Upper lobe of left lung (tissue), 4 donors: ENCODE data around the gene STK11IP.

ENCODE experiments used
- EP300 ChIP-seq, 4 donors: sonication (generic); formaldehyde crosslinking; IDR thresholded peaks; one replicate each; pipeline ENCODE4 v1.5.1; 2017; ENCODE audit warnings: antibody characterized with exemption in 4 of 4, control low read depth in 2 of 4
- POLR2A ChIP-seq, 4 donors: fragments of 450-650 bp; IDR thresholded peaks; one replicate each; pipeline ENCODE4 v1.5.1; 2016 to 2017; ENCODE audit warnings: antibody characterized with exemption in 4 of 4, mild to moderate bottlenecking in 2 of 4
- POLR2AphosphoS5 ChIP-seq, 2 donors: sonication (generic); formaldehyde crosslinking; IDR thresholded peaks; one replicate each; pipeline ENCODE4 v1.5.1; 2017; ENCODE audit warnings: antibody characterized with exemption in 2 of 2
- TF ChIP-seq, protein P1 (sequence below), 6 experiments: fragments of 450-650 bp in 4 of 6; fragments of 200-600 bp in 2 of 6; sonication (generic) in 2 of 6; IDR thresholded peaks; one replicate each; pipeline ENCODE4 v1.5.1; 2016 to 2019; ENCODE audit warnings: antibody characterized with exemption in 6 of 6

- TF ChIP-seq, protein P1, sequence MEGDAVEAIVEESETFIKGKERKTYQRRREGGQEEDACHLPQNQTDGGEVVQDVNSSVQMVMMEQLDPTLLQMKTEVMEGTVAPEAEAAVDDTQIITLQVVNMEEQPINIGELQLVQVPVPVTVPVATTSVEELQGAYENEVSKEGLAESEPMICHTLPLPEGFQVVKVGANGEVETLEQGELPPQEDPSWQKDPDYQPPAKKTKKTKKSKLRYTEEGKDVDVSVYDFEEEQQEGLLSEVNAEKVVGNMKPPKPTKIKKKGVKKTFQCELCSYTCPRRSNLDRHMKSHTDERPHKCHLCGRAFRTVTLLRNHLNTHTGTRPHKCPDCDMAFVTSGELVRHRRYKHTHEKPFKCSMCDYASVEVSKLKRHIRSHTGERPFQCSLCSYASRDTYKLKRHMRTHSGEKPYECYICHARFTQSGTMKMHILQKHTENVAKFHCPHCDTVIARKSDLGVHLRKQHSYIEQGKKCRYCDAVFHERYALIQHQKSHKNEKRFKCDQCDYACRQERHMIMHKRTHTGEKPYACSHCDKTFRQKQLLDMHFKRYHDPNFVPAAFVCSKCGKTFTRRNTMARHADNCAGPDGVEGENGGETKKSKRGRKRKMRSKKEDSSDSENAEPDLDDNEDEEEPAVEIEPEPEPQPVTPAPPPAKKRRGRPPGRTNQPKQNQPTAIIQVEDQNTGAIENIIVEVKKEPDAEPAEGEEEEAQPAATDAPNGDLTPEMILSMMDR (IDR thresholded peaks at IDR 0.05) = no peak
- TF ChIP-seq POLR2A (IDR thresholded peaks at IDR 0.05) (no peak), POLR2AphosphoS5 (IDR thresholded peaks at IDR 0.05) (no peak), EP300 (IDR thresholded peaks at IDR 0.05) (no peak)
These were observed 604 bp upstream of the STK11IP start for GRCh38 chr2:219596954-219597551.
